Ascending aorta (tissue), 2 donors: ENCODE results near the gene NR3C1. TPM values are rescaled to one million over a fixed set of nuclear protein-coding genes. Genes with fewer than 3 reads are reported as not detected.

Source experiments
- DNase-seq, 2 donors: peaks; one replicate each; pipeline ENCODE4 v3.0.0-alpha.2; 2019; ENCODE audit warnings: low spot score in 2 of 2
- H3K27ac ChIP-seq, 2 donors: fragments of 200-600 bp; sonication (generic); one replicate each; pipeline ENCODE4 v1.5.1; 2016 to 2017; ENCODE audit warnings: mild to moderate bottlenecking in 1 of 2
- H3K27me3 ChIP-seq: fragments of 200-600 bp; sonication (generic); one replicate; pipeline ENCODE4 v1.5.1; 2017
- H3K36me3 ChIP-seq, 2 donors: fragments of 200-600 bp; sonication (generic); one replicate each; pipeline ENCODE4 v1.5.1; 2016
- H3K4me1 ChIP-seq, 2 donors: fragments of 200-600 bp; sonication (generic); one replicate each; pipeline ENCODE4 v1.5.1; 2016 to 2017; ENCODE audit warnings: mild to moderate bottlenecking in 1 of 2
- H3K4me3 ChIP-seq, 2 donors: fragments of 200-600 bp; sonication (generic); one replicate each; pipeline ENCODE4 v1.5.1; 2016 to 2017; ENCODE audit warnings: mild to moderate bottlenecking in 1 of 2
- H3K9me3 ChIP-seq, 2 donors: fragments of 200-600 bp; sonication (generic); one replicate each; pipeline ENCODE4 v1.5.1; 2016
- CTCF ChIP-seq, 3 experiments: fragments of 200-600 bp in 2 of 3; fragments of 450-650 bp in 1 of 3; sonication (generic) in 2 of 3; IDR thresholded peaks; one replicate each; pipeline ENCODE4 v1.5.1; 2016 to 2019; ENCODE audit warnings: antibody characterized with exemption in 3 of 3, mild to moderate bottlenecking in 1 of 3, moderate library complexity in 1 of 3
- intact Hi-C: fragments of 100-400 bp; cut with DNase I; formaldehyde crosslinking; loops from one replicate; pipeline ENCODE4 v1.15.1; 2023
- total RNA-seq: library from RNA; depleted of rRNA; stranded (reverse); fragments of >200 nt; gene quantifications from one replicate; pipeline ENCODE4 v1.1.0, GENCODE V29; 2016

Gene NR3C1
- total RNA-seq, 1 donor from 2014 or later: 18.4 TPM

GRCh38 chr5:143431789-143432188 lies 28.3 kb upstream of the NR3C1 start:
- Histone ChIP-seq H3K4me3 (no peak overlapping the region), H3K36me3 (no peaks in the 10 kb centered on the region), H3K9me3 (no peaks in the 10 kb centered on the region), H3K27me3 (no peaks in the 10 kb centered on the region), H3K27ac (no peak overlapping the region), H3K4me1 (no peaks in the 10 kb centered on the region)
- intact Hi-C loops: no loop called here
- no peak for DNase-seq
- TF ChIP-seq CTCF (IDR thresholded peaks at IDR 0.05): no peak

GRCh38 chr5:143428738-143429420 lies 25.4 kb upstream of the NR3C1 start:
- H3K27me3 ChIP-seq: no peaks in the 10 kb centered on the region
- no peak for DNase-seq
- no peak overlapping the region for H3K4me3 ChIP-seq
- H3K27ac ChIP-seq: no peak overlapping the region
- H3K4me1 ChIP-seq: no peaks in the 10 kb centered on the region
- intact Hi-C loops: no loop called here
- no peaks in the 10 kb centered on the region for H3K9me3 ChIP-seq
- TF ChIP-seq CTCF (IDR thresholded peaks at IDR 0.05): no peak
- no peaks in the 10 kb centered on the region for H3K36me3 ChIP-seq

GRCh38 chr5:143428155-143428554 lies 24.7 kb upstream of the NR3C1 start:
- H3K36me3 ChIP-seq: no peaks in the 10 kb centered on the region
- H3K4me1 ChIP-seq: no peaks in the 10 kb centered on the region
- intact Hi-C loops: no loop called here
- H3K9me3 ChIP-seq: no peaks in the 10 kb centered on the region
- no peaks in the 10 kb centered on the region for H3K27me3 ChIP-seq
- no peak for TF ChIP-seq CTCF (IDR thresholded peaks at IDR 0.05)
- no peak for DNase-seq
- H3K4me3 ChIP-seq: no peak overlapping the region
- H3K27ac ChIP-seq: no peak overlapping the region

GRCh38 chr5:143427122-143427735 lies 23.7 kb upstream of the NR3C1 start:
- no peaks in the 10 kb centered on the region for H3K9me3 ChIP-seq
- no peak overlapping the region for H3K27ac ChIP-seq
- no peaks in the 10 kb centered on the region for H3K4me1 ChIP-seq
- no peak for TF ChIP-seq CTCF (IDR thresholded peaks at IDR 0.05)
- no peak for DNase-seq
- no peaks in the 10 kb centered on the region for H3K36me3 ChIP-seq
- intact Hi-C loops: no loop called here
- H3K27me3 ChIP-seq: no peaks in the 10 kb centered on the region
- no peak overlapping the region for H3K4me3 ChIP-seq

GRCh38 chr5:143426437-143426991 lies 23.0 kb upstream of the NR3C1 start:
- Histone ChIP-seq H3K4me1 (no peaks in the 10 kb centered on the region), H3K27ac (no peak overlapping the region), H3K36me3 (no peaks in the 10 kb centered on the region), H3K9me3 (no peaks in the 10 kb centered on the region), H3K4me3 (no peak overlapping the region), H3K27me3 (no peaks in the 10 kb centered on the region)
- intact Hi-C loops: no loop called here
- no peak for DNase-seq
- no peak for TF ChIP-seq CTCF (IDR thresholded peaks at IDR 0.05)
